Activated CD8-positive, alpha-beta memory T cell treated with anti-CD3 and anti-CD28 coated beads for 1 hour (primary cell): ENCODE data around the gene VWDE.
"Not testable (repeated sequence)": the region's sequence is repeated elsewhere in the genome, so short reads cannot be mapped to it uniquely, and the experiment has no call there.

ENCODE experiments used
- DNase-seq, 2 donors: peaks; one replicate each; pipeline ENCODE4 v3.0.0-alpha.2; 2020; ENCODE audit warnings: low read depth in 1 of 2; ENCODE audit errors: extremely low read depth in 1 of 2

VWDE gene

DNA sequence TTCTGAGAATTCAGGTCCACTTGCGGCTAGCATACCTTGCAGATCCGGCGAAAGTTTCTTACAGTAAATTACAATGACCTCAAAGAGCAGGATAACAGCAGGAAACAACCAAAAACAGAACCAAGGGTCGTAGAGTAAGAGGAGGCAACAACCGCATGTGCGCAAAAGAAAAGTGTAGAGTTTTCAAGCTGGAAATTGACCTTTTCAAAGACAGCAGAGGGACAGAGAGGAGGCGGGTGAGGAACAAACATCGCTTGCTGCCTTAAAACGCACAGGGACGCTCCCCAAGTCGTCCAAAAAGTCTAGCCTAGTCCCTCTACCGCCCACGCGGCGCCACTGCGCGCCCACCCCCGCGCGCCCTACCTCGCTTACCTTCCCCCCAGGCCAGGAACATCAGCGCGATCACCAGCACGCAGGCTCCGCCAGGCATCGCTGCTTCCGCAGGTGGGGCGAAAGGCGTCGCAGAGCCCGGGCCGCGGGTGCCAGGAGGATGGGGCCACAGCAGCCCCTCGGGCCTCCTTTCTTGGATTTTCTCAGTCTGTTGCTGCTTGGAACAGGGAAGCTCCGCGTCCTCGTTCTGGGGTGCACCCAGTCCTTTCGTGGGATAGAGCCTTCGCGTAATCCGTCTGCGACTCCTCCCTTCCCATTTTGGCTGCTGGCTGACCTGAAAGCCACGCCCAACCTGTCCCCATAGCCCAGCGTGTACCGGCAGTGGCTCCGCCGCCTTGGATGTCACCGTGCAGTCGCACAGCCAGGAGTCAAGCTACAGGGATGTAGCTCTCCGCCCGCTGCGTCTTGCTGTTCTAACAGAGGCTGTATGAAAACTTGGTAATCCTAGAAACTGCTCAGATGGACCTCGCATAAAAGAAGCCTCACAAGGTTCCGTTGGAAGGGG is at the start of gene VWDE:
Gene VWDE, minus strand, starts transcription at position 579 of the 895 bp plus-strand sequence. Its CDS starts 149 bp downstream, at position 430.
- DNase-seq = peak in 1 of 2 donors; percentile 12

DNA sequence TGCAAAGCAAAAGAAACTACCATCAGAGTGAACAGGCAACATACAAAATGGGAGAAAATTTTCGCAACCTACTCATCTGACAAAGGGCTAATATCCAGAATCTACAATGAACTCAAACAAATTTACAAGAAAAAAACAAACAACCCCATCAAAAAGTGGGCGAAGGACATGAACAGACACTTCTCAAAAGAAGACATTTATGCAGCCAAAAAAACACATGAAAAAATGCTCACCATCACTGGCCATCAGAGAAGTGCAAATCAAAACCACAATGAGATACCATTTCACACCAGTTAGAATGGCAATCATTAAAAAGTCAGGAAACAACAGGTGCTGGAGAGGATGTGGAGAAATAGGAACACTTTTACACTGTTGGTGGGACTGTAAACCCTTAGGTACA is 49.5 kb upstream of the VWDE start:
- DNase-seq = not testable (repeated sequence)

DNA sequence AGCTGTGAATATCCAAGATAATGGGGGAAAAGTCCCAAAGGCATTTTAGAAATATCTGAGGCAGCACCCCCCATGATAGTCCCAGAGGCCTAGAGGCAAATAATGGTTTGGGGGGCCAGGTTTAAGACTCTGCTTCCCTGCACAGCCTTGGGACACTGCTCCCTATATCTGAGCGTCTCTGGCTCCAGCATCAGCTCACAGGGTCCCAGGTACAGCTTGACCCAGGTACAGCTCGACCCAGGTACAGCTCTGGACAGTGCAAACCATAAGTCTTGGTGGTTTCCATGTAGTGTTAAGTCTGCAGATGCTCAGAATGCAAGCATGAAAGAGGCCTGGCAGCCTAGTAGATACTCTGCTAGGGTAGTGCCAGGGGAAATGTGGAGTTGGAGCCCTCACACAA is 47.0 kb upstream of the VWDE start:
- DNase-seq = no peak

DNA sequence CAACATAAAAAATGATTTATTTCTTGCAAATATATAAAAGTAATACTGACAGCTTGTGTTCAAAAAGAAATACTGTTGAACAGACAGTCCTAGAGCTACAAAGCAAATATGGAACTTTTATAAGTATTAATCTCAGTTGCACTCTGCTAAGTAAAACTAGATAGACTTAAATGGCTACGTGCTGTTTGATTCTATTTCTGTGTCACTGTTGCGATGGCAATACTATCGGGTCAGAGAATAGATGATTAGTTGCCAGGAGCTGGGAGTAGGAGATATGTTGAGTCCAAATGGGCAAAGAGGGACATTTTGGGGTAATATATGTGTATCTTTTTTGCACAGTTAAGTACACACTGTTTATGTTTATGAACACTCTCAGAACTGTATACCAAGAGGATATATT is 41.1 kb upstream of the VWDE start:
- no peak for DNase-seq

DNA sequence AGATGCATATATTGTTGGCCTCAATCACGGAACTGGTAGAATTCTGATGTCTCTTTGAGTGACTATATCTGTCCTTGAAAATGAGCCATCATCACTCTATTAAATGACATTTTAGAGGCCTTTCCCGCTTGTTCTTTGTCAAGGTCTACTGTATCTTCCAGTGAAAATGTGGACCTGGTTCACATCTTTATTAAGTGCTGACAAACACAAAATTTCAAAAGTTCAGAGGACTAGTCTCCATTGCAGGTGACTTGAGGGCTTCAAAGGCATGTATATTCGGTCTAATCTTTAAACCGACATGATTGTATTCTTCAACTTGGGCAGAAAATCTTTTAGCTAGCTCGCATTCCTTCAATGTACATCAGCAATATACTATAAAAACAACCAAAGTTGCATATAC is 36.6 kb upstream of the VWDE start:
- no peak for DNase-seq

DNA sequence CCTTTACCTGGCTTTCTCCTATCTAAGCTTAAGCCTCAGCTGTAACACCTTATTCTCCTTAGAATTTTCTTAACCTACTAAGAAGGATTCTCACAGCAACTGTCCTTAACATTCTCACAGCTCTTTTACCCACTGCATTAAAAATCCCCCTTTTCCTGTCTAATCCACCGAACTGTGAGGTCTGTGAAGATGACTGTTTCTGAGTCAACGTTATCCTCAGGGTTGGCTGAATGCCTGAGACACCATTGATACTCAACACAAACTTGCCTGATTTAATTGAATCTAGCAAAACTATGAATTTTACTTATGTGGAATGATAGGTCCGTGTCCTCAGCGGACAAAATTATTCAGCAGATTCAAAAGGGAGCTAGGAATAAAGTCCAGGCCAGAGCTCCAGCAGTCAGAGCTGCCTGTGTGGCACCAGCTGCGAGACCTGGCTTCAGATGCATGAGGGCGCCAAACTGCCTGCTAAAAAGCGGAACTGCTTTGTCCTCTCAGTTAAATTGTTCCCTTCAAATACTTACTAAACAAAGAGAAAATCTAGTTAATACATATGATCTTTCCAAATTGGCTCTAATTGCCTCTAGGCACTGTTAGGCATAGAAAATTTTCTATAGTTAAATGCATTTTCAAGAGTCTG is 33.4 kb upstream of the VWDE start:
- DNase-seq = no peak

DNA sequence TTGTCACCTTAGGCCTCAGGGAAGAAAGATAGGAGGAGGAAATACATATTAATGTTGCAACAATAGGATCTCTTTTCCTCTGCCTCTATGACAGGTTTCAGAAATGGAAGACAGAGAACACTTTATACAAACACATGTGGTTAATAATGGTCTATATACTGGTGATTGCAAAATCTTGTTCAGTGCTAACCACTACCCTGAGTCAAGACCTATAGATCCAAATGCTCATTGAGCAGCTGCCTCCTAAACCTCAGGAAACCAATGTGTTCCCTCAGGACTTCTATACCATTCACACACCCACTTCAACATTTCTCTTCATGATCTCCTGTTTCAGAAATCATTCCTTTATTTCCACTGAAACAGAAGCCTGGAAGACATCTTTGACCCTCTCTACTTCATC is 32.5 kb upstream of the VWDE start:
- no peak for DNase-seq

DNA sequence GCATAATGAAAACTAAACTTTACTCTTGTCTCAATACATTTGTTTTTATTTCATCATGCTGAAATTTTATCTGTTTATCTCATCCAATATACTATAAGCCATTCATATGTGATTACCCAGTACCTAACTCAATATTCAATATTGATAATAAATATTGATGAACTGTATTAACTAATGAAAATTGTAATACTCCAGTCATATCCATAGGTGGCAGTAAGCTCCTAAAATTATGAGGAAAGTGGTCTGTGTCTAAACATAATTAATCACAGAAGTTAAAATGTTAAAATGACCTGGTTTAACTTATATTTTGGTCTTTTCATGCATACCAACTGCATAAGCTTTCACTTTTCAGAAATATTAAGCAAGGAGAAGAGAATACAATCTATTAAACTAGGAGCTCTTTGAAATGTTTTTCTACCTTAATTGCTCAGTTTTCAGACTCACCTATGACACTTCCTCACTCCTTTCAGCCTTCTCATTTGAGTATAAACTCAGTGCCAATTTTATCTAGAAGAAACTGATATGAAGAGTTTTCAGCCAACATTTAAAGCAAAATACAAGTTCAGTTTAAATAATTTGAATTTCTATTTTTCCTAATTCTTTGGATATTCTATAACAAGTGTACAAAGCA is 30.5 kb upstream of the VWDE start:
- no peak for DNase-seq

DNA sequence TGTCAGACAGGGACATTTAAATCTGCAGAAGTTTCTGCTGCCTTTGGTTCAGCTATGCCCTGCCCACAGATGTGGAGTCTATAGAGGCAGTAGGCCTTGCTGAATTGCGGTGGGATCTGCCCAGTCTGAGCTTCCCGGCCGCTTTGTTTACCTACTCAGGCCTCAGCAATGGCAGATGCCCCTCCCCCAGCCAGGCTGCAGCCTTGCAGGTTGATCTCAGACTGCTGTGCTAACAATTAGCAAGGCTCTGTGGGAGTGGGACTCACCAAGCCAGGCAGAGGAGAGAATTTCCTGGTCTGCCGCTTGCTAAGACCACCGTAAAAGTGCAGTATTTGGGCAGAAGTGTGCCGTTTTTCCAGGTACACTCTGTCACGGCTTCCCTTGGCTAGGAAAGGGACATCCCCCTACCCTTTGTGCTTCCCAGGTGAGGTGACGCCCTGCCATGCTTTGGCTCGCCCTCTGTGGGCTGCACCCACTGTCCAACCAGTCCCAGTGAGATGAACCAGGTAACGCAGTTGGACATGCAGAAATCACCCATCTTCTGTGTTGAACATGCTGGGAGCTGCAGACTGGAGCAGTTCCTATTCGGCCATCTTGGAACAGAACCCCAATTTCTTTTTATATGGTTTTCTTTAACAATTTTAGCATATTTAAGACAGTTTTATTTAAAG is 28.4 kb upstream of the VWDE start:
- no peak for DNase-seq

DNA sequence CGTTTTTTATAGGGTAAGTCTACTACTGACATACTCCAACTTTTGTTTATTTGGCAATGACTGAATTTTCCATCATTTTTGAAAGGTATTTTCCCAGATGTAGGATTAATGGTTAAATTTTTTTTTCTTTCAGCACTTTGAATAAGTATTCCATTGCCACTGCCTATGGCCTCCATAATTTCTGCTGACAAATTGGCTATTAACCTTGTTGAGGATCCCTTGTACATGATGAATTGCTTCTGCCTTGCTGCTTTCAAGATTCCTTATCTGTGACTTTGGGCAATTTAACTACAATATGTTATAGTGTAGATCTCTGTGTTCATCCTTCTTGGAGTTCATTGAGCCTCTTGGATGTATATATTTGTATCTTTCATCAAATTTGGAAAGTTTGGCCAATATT is 21.6 kb upstream of the VWDE start:
- no peak for DNase-seq

DNA sequence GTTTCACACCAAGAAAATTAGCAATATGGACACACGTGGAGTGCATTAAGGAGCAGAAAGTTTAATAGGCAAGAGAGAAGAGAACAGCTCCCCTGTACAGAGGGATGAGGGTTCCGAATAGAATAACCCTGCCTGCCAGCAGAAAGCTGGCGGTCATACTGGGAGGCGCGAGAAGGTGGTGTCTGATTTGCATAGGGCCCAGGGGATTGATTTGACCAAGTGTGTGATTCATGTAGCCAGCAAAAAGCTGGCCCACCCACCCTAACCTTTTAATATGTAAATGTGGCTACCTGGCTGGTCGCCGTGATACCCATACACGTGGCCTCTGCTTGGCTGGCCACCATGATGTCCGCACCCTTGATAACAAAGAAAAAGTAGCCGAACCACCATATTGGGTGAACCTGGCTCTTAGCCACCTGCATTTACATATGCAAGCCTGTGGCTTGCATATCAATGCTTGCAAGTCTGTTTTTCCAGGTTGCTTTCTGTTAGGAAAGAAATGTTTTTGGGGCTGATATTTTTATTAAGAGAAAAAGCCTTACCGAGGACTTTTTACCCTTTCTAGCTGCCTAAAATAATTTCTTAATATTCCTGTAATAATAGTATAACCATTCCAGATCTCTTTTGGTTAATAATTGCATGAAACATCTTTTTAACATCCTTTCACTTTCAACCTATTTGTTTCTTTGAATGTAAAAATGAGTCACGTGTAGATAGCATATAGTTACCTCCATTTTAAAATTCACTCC is 20.5 kb upstream of the VWDE start:
- no peak for DNase-seq

DNA sequence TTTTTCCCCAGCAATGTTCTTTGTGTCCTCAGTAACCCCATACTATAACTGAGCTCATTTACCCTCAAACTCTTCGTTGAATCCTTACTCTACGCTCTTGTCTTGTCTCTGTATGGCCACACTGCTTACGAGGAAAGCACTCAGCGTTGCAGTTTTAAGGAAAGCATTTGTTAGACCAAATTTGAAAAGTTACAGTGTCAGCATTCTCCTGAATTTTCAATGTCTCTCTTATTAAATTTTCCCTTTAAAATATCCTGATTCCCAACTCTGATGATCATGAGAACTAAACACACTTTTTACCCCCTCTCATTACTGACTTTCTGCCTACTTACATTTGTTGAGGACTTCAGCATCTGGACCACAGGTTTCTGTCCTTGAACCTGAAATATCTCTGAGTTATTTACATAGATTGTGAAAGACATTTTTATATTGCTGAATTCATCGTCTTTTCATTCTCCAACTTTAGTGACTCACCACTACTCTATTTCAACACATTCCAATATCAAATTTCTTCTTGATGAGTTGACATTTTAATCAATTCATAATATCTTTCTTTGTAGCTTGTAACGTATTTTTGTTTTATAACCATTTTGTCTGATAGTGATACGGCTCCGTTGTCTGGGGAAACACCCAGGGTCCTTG is 19.8 kb upstream of the VWDE start:
- no peak for DNase-seq

DNA sequence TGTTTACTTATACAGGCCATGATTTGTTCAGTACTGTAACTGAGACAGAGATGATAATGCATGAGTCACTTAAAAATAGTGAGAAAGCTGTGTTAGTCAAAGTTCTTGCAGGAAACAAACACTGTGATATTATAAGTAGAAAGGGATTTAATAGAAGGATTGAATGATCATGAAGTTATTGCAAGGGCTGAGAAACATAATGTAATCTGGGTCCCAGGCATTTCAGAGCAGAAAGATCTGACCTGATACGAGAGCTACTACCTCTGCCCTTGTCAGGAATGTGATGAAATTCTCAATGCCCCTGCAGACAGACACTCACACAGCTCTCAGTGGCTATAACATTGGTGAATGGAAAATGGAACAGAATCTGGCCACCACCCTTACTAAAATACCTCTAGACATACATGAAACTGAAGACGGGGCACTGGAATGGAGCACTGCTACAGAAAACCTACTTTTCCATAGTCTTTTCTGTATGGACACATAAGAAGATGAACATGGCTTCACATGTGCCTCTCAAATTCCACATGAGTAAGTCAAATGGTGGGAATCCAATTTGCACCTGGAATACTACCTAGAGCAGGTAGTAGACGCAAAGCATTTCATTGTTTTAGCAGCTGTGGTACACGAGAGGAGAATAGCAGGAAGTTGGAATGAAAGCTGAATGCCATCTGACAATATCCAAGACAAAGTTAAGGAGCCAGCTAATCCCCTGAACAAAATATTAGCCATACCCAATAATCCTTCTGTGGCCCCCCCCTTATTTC is 19.1 kb upstream of the VWDE start:
- no peak for DNase-seq

DNA sequence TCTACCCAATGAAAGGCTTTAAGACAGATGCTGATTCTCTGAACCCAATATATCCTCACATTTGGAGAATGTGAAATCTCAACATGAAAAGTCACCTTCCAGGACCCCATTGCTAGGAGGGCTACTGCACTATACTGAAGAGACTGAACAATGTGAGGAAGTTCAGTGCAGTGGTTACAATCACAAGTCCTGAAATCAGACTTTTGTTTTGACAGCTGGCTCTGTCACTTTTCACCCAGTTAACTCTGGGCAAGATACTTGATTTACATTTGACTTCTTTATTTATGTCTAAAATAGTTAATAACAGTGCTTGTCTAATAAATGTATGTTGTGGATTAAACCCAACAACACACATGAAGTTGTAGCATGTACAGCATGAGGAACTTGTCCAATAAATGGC is 14.8 kb upstream of the VWDE start:
- DNase-seq = no peak

DNA sequence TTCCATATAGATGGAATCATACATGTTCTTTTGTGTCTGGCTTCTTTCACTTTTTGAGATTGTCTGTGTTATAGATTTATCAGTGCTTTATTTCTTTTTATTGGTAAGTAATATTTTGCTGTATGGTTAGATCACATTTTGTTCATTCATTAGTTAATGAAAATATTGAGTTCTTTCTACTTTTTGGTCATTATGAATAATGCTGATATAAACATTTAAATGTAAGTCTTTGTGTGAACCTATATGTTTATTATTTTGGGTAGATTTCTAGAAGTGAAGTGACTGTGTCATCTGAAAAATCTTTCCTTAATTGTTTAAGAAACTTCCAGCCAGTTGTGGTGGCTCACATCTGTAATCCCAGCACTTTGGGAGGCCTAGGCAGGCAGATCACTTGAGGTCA is 11.4 kb upstream of the VWDE start:
- no peak for DNase-seq

DNA sequence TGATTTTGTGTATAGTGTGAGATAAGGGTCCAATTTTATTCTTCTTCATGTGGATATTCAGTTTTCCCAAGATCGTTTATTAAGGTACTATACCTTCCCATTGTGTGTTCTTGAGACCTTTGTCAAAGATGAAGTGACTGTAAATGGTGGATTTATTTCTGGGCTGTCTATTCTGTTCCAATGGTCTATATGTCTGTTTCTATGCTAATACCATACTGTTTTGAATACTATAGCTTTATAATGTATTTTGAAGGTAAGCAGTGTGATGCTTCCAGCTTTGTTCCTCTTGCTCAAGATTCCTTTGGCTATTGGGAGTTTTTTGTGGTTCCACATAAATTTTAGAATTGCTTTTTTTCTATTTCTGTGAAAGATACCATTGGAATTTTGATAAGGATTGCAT is 8.7 kb upstream of the VWDE start:
- no peak for DNase-seq

DNA sequence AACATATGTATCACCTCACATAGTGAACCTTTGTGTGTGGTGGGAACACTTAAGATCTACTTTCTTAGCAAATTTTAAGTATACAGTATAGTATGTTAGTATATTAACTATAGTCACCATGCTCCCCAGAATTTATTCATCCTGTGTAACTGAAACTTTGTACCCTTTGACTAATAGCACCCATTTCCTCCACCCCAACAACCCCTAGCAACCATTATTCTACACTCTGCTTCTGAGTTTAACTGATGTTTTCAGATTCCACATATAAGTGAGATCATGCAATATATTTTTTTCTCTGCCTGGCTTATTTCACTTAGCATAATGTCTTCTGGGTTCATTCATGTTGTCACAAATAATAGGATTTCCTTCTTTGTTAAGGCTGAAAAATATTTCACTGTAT is 6.9 kb upstream of the VWDE start:
- no peak for DNase-seq

DNA sequence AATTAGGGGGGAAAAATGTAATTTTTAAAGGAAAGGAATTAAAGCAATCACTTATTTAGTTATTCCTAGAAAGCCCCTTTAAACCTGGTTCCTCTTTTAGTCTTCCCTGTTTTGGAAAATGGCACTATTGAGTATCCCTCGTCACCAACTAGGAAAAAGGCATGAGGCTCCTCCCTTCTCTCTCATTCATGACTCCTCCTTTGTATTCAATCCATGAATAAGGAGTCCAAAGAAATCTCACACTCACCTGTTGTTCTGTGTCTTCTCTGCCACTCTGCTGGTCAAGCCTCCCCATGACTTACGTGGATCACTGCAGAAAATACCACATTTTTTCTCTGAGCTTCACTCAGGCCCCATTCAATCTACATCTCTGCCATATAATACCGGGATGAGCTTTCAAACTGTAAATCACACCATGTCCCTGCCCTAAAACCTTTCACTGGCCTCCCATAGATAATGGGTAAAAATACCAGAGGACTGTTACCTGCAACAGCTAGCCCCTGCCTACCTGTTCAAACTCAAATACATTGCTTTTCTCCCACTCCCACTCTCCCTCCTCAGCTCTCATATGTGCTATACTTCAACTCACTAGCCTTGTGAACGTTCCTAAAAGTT is 5.5 kb upstream of the VWDE start:
- no peak for DNase-seq

DNA sequence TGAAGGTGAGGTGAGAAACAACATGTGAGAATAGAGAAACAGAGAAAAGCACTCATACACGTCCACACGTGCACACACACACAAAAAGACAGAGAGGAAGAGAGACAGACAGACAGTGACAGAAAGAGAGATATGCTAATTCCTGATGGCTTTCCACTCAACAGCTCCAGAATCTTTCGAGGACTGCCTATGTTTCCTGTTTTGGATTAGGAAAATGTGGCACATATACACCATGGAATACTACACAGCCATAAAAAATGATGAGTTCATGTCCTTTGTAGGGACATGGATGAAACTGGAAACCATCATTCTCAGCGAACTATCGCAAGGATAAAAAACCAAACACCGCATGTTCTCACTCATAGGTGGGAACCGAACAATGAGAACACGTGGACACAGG is 4.0 kb upstream of the VWDE start:
- DNase-seq = not testable (repeated sequence)
